Stimulated activated CD8-positive, alpha-beta memory T cell treated with anti-CD3 and anti-CD28 coated beads, Interleukin-12 subunit alpha, Interleukin-12 subunit beta, amount 100 ng/mL, for 24 hours (primary cell): ENCODE measurements around the gene TSC22D1.

Experiments
- DNase-seq: peaks from one replicate; pipeline ENCODE4 v3.0.0-alpha.2; 2020; ENCODE audit errors: extremely low read depth

Gene TSC22D1

GRCh38 chr13:44452418-44452817, 123.7 kb downstream of the TSC22D1 start:
- no peak for DNase-seq

GRCh38 chr13:44451651-44452050, 124.5 kb downstream of the TSC22D1 start:
- no peak for DNase-seq

- no peak for DNase-seq
Measured at GRCh38 chr13:44451126-44451525, 125.0 kb downstream of the TSC22D1 start.

- DNase-seq: no peak
Measured at GRCh38 chr13:44449999-44450821, 125.9 kb downstream of the TSC22D1 start.

GRCh38 chr13:44448875-44449274, 127.3 kb downstream of the TSC22D1 start:
- DNase-seq: no peak

- DNase-seq: no peak
Measured at GRCh38 chr13:44448373-44448772, 127.8 kb downstream of the TSC22D1 start.

GRCh38 chr13:44447783-44448321, 128.3 kb downstream of the TSC22D1 start:
- no peak for DNase-seq

- DNase-seq: no peak
Measured at GRCh38 chr13:44440046-44440608, 136.0 kb downstream of the TSC22D1 start.

- DNase-seq: no peak
Measured at GRCh38 chr13:44439452-44440024, 136.6 kb downstream of the TSC22D1 start.

GRCh38 chr13:44438234-44438579, 137.9 kb downstream of the TSC22D1 start:
- DNase-seq: no peak

GRCh38 chr13:44437356-44438233, 138.5 kb downstream of the TSC22D1 start:
- no peak for DNase-seq

- no peak for DNase-seq
Measured at GRCh38 chr13:44436589-44437337, 139.4 kb downstream of the TSC22D1 start.

GRCh38 chr13:44435919-44436510, 140.1 kb downstream of the TSC22D1 start:
- DNase-seq: no peak

- DNase-seq: peak; percentile 82
Measured at GRCh38 chr13:44435142-44435918, 140.8 kb downstream of the TSC22D1 start.

GRCh38 chr13:44434766-44435141, 141.4 kb downstream of the TSC22D1 start:
- no peak for DNase-seq

- no peak for DNase-seq
Measured at GRCh38 chr13:44433863-44434765, 142.0 kb downstream of the TSC22D1 start.

- no peak for DNase-seq
Measured at GRCh38 chr13:44432650-44433049, 143.5 kb downstream of the TSC22D1 start.

GRCh38 chr13:44431150-44431549, 145.0 kb downstream of the TSC22D1 start:
- no peak for DNase-seq

- no peak for DNase-seq
Measured at GRCh38 chr13:44429311-44429710, 146.8 kb downstream of the TSC22D1 start.
